Activated naive CD4-positive, alpha-beta T cell treated with anti-CD3 and anti-CD28 coated beads, Interleukin-2, amount 50 U/mL, for 72 hours (primary cell): ENCODE data around the gene NIPBL. TPM values are rescaled to one million over a fixed set of nuclear protein-coding genes. Genes with fewer than 3 reads are reported as not detected.
A peak's percentile ranks its signal among the peaks of the same experiment; 100 is the strongest.

Experiments used
- ATAC-seq, 2 donors: fragments of 150-1000 bp; cut with Tn5 transposase; 2 replicates each; pipeline ENCODE4 v1.10.0; 2021; ENCODE audit warnings: mild to moderate bottlenecking in 2 of 2, moderate library complexity in 2 of 2
- DNase-seq, 2 donors: peaks; one replicate each; pipeline ENCODE4 v3.0.0; 2021 to 2022; ENCODE audit warnings: low spot score in 2 of 2
- H3K27ac Mint-ChIP-seq, 2 donors: one replicate each; pipeline ENCODE4 v1.8.0; 2022; ENCODE audit warnings: mild to moderate bottlenecking in 2 of 2, mixed read lengths in 2 of 2
- H3K36me3 Mint-ChIP-seq, 2 donors: one replicate each; pipeline ENCODE4 v1.8.0; 2022; ENCODE audit warnings: mixed read lengths in 2 of 2
- H3K9me3 Mint-ChIP-seq, 2 donors: one replicate each; pipeline ENCODE4 v1.8.0; 2022; ENCODE audit warnings: mixed read lengths in 2 of 2
- total RNA-seq, 2 donors: library from RNA; stranded (reverse); gene quantifications; one replicate each; pipeline ENCODE4 v1.2.3, GENCODE V29; 2022

Gene NIPBL
- total RNA-seq, 2 donors from 2014 or later: 46.5 to 65.8 TPM

DNA sequence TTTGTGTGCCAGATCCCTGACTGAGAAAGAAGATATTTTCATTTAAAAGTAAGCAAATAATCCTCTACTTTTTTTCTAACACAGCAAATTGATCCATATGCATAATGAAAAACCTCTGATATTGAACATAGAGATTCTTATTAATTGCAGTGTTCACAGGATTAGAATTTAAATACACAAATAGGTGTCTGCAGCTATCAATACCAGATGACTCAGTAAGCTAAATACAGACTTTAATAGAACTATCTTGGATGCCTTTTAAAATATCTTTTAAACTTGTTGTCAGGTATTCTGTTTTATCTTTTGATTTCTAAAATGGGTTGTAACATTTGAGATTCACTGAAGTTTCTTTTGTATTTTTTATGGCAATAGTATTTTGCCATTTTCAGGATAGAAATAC lies 43.1 kb downstream of the NIPBL start:
- DNase-seq: no peak
- H3K9me3 Mint-ChIP-seq: no peaks in the 10 kb centered on the region

DNA sequence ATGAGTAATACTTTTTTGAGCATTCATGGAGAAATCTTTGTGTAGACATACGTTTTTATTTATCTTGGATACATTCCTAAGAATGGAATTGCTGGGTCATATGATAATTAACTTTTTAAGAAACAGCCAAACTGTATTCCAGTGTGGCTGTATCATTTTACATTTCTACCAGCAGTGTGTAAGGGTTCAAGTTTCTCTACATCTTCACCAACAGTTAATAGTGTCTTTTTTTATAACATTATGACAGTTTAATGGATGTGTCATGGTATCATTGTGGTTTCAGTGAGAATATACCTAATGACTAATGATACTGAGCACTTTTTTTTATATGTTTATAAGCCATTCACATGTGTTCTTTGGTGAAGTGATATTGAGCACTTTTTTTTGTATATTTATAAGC lies 52.4 kb downstream of the NIPBL start:
- ATAC-seq (peak; percentile 70 to 88), DNase-seq (no peak)
- Mint-ChIP-seq H3K36me3 (peaks cover 0 to 21% of the 10 kb centered on the region in 2 donors), H3K9me3 (no peaks in the 10 kb centered on the region), H3K27ac (no peak overlapping the region)

More for the DNA sequence above, 43.1 kb downstream of the NIPBL start:
- no peak for ATAC-seq
- Mint-ChIP-seq H3K27ac (no peak overlapping the region), H3K36me3 (peaks cover 0 to 12% of the 10 kb centered on the region in 2 donors)

DNA sequence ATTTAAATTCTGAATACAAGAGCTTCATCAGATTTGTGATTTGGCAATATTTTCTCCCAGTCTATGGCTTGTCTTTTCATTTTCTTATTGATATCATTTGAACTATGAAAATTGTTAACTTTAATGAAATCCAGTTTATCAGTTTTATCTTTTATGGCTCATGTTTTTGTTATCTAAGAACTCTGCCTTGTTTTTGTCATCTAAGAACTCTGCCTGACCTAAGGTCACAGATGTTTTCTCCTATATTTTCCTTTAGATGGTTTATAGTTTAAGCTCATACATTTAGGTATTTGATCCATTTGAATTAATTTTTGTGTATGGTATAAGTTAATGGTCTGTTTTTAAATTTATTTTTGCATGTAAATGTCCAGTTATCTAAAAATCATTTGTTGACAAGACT lies 52.9 kb downstream of the NIPBL start:
- Mint-ChIP-seq H3K9me3 (no peaks in the 10 kb centered on the region), H3K27ac (no peak overlapping the region), H3K36me3 (peaks cover 0 to 21% of the 10 kb centered on the region in 2 donors)
- DNase-seq (no peak), ATAC-seq (no peak)

DNA sequence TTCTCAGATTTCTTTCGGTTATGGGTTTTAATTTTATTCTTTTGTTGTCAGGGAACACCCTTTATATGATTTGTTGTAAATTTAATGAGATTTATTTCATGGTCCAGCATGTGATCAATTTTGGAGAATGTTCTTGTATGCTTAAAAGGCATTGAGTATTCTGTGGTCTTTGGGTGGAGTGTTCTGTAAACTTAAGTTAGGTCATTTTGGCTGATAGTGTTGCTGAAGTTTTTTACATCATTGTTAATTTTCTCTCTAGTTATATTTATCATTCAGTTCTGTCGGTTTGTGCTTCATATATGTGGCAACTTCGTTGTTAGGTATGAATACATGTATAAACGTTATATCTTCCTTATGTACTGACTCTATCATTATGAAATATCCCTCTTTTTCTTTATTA lies 55.5 kb downstream of the NIPBL start:
- H3K27ac Mint-ChIP-seq: no peak overlapping the region
- DNase-seq: no peak
- ATAC-seq: no peak
- peaks cover 0 to 3% of the 10 kb centered on the region in 2 donors for H3K9me3 Mint-ChIP-seq
- H3K36me3 Mint-ChIP-seq: peaks cover 0 to 11% of the 10 kb centered on the region in 2 donors

DNA sequence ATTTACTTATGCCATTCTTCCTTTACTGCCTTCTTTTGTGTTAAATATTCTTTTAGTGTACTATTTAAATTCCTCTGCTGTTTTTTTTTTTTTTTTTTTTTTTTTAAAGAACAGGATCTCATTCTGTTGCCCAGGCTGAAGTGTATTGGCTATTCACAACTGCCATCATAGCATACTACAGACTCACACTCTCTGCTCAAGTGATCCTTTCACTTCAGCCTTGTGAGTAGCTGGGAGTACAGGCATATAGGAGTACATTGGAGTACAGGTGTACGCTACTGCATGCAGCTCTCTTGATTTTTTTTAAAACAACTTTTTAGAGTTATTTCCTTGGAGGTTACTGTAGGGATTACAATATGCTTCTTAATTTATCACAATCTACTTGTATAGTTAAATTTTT lies 56.1 kb downstream of the NIPBL start:
- no peak for ATAC-seq
- no peak overlapping the region for H3K27ac Mint-ChIP-seq
- peaks cover 0 to 3% of the 10 kb centered on the region in 2 donors for H3K9me3 Mint-ChIP-seq
- peaks cover 0 to 11% of the 10 kb centered on the region in 2 donors for H3K36me3 Mint-ChIP-seq
- no peak for DNase-seq

DNA sequence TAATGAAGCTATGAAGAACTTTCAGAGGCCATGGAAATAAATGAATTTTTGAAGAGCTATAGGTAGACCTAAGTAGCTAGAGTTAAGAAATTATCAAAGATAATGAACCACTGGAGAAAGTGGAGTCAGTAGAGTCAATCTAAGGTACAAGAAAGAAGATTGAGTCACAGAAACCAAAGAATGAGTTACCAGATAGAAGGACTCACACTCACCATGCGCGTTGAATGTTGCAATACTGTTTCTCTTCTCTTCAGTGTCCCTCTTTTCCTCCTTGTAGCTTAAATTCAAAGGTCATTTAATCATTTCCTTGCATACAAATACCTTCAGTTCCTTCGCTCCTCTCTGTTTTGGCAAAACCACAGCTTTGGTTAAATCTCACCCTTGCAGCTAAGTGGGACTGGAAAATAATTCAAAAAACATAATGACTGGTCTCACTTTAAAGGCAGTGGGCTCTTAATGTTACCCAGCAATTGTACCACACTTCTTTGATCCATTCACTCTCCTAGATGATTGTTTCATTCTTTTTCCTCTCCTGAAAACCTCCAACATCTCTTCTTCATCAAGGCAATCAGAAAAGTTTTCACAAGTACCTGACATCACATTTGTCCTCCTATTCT lies 58.3 kb downstream of the NIPBL start:
- Mint-ChIP-seq H3K9me3 (peaks cover 0 to 3% of the 10 kb centered on the region in 2 donors), H3K36me3 (peaks cover 0 to 11% of the 10 kb centered on the region in 2 donors), H3K27ac (peak overlapping the region in 1 of 2 donors; percentile 47)
- ATAC-seq (peak; percentile 94 to 96), DNase-seq (no peak)

DNA sequence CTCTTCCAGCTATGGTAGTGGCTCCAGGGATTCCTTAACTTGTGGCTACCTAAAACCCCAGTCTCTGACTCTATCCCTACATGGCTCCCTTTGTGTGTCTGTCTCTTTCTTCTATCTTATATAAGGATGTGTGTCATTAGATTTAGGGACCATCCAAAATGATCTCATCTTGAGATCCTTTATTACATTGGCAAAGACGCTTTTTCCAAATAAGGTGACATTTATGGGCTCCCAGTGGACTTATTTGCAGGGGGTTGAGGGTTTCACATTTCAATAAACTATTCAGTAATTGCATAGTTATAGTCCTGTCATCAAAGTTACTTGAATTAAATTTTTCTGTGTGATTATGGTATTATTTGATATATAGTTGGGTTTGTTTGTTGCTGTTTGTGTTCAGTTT lies 59.2 kb downstream of the NIPBL start:
- peaks cover 0 to 11% of the 10 kb centered on the region in 2 donors for H3K36me3 Mint-ChIP-seq
- H3K27ac Mint-ChIP-seq: peak overlapping the region in 1 of 2 donors; percentile 11
- DNase-seq (no peak), ATAC-seq (no peak)
- H3K9me3 Mint-ChIP-seq: peaks cover 0 to 3% of the 10 kb centered on the region in 2 donors

DNA sequence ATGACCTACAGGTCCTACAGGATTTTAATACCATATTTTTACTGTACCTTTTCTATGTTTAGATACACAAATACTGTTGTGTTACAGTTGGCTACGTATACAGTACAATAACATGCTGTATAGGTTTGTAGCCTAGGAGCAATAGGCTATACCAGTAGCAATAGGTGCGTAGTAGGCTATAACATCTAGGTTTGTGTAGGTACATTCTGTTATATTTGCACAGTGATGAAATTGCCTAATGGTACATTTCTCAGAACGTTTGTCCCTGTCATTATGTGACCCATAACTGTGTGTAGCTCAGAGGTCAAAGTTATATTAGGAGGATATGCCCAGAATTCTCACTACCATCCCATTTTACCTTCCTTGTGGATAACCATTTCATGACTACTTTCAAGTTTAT lies 59.7 kb downstream of the NIPBL start:
- DNase-seq (no peak), ATAC-seq (no peak)
- peaks cover 0 to 3% of the 10 kb centered on the region in 2 donors for H3K9me3 Mint-ChIP-seq
- no peak overlapping the region for H3K27ac Mint-ChIP-seq
- peaks cover 0 to 11% of the 10 kb centered on the region in 2 donors for H3K36me3 Mint-ChIP-seq

DNA sequence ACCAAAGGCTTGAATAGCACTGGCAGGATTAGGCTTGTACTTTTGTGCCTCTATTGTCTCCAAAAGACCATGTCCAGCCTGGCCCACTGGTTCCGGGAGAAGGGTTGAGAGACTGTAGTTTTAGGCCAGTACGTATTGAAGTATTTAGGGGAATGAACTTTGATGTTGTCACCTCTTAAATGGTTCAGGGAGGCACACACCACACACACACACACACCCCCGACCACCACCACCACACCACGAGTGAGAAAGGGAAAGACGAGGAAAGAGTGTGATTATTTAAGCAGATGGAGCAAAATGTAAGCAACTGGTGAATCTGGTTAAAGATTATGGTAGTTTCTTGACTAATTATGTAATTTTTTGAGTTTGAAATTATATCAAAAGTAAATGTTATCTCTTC lies 61.6 kb downstream of the NIPBL start:
- DNase-seq (no peak), ATAC-seq (no peak)
- H3K36me3 Mint-ChIP-seq: no peaks in the 10 kb centered on the region
- H3K27ac Mint-ChIP-seq: no peak overlapping the region
- H3K9me3 Mint-ChIP-seq: peaks cover 0 to 3% of the 10 kb centered on the region in 2 donors

DNA sequence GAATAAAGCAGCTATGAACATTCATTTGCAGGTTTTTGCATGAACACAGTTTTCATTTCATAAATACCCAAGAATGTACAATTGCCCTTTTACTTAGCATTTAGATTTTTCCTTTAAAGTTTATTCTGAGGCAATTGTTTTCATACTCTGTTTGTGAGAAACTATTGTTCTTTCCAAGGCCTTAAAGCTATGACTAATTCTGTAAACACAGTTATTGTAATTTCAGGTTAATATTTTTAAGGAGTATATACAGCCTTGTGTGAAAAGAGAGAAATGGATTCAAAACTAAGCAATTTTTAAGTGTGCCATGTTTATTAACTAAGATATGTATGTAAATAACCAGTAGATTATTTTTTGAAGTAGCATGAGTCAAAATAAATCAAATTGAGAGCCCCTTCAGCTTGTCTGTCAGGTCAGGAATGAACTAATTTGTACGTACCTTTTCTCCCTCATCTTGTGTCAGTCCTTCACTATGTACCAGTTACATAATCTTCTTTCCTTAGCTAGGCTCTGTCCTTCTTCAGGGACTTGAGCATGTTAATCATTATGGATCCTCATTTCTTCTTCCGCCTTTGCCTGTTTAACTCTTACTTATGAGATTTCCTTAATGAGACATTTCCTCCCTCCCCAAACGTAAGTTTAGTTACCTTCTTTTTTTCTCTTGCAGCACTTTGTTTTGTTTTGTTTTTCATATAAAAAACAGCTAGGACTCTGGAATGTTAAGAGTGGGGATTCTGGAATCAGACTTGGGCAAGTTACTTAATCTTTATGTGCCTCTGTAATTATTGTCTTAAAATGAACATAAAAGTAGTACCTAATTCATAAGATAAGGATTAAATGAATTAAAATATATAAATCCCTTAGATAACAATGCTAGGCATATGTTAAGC lies 63.6 kb downstream of the NIPBL start:
- Mint-ChIP-seq H3K27ac (no peak overlapping the region), H3K9me3 (peaks cover 0 to 1% of the 10 kb centered on the region in 2 donors), H3K36me3 (no peaks in the 10 kb centered on the region)
- no peak for DNase-seq
- no peak for ATAC-seq

DNA sequence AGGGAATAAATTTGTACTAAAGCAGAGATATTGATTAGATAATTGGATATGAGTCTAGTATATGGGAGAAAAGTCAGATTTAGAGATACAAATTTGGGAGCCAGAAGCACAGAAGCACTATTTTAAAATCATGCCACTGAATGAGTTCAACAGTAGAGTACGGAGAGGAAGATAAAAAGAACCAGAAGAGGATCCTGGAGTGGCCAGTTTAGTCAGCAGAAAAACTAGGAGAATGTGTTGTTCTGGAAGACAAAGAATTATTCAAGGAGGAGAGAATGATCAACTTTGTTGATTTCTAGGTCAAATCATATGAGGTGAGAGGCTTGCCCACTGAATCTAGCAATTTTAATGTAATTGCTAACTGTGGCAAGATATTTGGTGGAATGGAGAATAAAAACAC lies 67.0 kb downstream of the NIPBL start:
- no peaks in the 10 kb centered on the region for H3K9me3 Mint-ChIP-seq
- ATAC-seq: no peak
- no peaks in the 10 kb centered on the region for H3K36me3 Mint-ChIP-seq
- no peak for DNase-seq
- H3K27ac Mint-ChIP-seq: no peak overlapping the region

DNA sequence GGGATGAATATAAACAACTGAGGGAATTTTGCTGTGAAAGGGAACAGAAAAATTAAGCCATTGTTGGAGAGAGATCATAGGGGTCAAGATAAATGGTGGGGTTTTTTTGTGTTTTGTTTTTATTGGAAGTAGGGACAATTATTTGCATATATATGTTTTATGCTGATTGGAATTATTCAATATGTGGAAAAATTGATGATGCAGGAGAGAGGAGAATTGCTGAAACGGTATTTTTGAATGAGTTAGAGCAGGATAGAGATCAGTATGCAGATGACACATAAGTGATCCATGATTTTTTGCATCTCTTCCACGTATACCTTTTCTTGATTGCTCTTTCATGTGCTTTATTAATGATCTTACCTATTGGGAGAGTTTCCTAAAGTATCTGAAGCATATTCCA lies 67.5 kb downstream of the NIPBL start:
- H3K36me3 Mint-ChIP-seq: no peaks in the 10 kb centered on the region
- no peak for ATAC-seq
- DNase-seq: no peak
- no peak overlapping the region for H3K27ac Mint-ChIP-seq
- H3K9me3 Mint-ChIP-seq: no peaks in the 10 kb centered on the region

DNA sequence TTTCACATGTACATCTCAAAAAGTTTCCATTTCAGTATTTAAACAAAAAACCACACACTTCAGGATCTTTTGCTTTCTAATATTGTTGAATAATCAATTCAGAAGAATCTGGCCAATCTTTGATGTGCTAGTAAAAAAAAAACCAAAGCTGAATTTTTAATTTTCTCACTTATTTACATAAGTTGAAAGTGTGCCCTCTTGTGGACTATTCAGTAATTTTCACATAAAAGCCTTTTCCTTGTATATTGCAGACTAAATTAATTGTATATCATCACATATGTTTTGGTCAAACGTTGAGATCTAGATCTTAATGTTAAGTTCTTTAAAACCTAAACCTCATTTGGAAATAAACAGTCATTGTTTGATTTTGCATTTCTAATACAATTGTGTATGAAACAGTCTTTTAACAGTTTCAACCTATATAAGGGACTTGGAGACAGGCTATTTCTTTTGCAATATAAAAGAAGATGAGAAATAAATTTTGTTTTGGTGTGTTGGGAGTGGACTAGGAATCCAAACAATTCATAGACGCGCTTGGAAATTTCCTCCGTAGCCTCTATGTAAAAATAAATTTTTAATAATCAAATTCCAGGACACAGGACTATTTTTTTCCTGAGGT lies 68.1 kb downstream of the NIPBL start:
- no peak for DNase-seq
- no peaks in the 10 kb centered on the region for H3K9me3 Mint-ChIP-seq
- H3K36me3 Mint-ChIP-seq: no peaks in the 10 kb centered on the region
- ATAC-seq: no peak
- H3K27ac Mint-ChIP-seq: no peak overlapping the region

DNA sequence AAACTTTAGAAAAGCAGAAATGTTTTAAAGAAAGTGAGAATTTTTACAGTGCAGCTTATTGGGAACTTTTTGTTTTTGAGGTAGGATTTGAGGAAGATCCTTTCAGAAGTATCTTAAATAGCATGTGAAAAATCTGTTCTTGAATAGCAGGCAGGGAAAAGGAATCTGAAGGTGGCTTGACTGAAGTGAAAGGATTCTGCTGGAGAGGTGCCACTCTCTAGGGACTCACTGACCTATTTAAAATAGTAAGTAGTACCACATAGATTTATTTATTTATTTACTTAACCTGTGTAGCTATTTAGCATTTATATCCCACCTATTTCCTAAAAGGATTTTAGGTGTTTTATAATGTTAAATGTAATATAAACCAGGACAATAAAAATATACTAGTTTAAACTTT lies 69.1 kb downstream of the NIPBL start:
- Mint-ChIP-seq H3K36me3 (no peaks in the 10 kb centered on the region), H3K27ac (no peak overlapping the region), H3K9me3 (no peaks in the 10 kb centered on the region)
- ATAC-seq (no peak), DNase-seq (no peak)

DNA sequence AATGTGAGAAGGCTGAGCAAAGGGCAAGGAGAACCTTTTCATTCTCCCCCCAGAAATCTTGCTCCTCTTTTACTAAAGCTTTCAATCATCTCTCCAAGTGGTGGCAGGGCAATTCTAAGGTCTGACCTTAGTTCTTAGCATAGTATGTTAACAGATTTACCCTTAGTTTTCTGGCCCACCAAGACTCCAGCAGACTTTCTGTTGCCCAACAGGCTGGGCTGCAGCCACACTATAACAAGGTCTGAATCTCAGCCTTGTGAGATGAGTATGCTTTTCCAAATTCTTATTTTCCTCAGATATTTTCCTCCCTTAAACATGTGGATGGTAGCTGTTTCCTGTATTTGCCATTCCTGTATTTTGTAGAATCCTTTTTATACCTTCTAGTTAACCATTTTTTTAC lies 69.5 kb downstream of the NIPBL start:
- DNase-seq (no peak), ATAC-seq (no peak)
- no peak overlapping the region for H3K27ac Mint-ChIP-seq
- H3K36me3 Mint-ChIP-seq: no peaks in the 10 kb centered on the region
- H3K9me3 Mint-ChIP-seq: no peaks in the 10 kb centered on the region

DNA sequence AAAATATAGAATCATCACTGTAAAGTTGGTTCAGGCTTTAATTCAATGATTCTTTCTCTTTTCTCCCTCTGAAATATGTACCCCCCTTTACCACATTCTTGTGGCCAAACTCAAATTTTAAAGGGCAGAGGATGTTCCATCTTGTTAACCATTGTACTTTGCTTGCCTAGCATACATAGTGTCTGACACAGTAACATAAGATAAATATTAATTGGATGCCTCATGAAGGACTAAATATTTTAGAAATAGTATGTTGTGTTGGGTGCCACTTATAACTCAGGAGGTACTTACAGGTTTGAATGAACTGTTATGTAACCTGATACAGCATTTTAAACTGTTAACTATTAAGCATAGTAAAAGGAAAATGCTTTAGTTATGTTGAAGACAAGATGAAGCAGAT lies 71.5 kb downstream of the NIPBL start:
- H3K36me3 Mint-ChIP-seq: no peaks in the 10 kb centered on the region
- no peaks in the 10 kb centered on the region for H3K9me3 Mint-ChIP-seq
- H3K27ac Mint-ChIP-seq: no peak overlapping the region
- ATAC-seq (no peak), DNase-seq (no peak)

DNA sequence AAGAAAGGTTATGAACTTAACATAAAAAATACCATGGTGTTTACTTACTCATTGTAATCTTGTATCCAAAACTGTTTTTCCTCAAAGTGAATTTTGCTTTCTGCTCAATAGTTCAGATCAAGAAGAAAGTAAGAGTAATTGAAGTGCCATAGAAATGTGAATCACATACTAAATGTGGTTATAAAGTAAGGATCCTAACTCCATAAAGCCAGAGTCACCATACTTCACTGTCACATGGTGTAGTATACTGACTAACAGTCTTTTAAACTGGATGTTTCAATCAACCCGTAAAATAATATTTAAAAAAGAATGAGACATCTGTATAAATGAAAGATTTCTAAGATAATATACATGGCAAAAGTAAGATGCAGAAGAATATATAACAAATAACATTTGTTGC lies 72.1 kb downstream of the NIPBL start:
- ATAC-seq (no peak), DNase-seq (no peak)
- Mint-ChIP-seq H3K36me3 (no peaks in the 10 kb centered on the region), H3K9me3 (no peaks in the 10 kb centered on the region), H3K27ac (no peak overlapping the region)
